K562 (cell line): Measurements from ENCODE around the gene KRT28.

ENCODE experiments used
- BCLAF1 ChIP-seq, 2 experiments: fragments of 450-650 bp in 1 of 2; IDR thresholded peaks; 2 replicates each; pipeline ENCODE4 v1.6.1; 2011 to 2017; ENCODE audit warnings: low read depth in 2 of 2, antibody characterized with exemption in 1 of 2, borderline replicate concordance in 1 of 2, low read length in 1 of 2, mild to moderate bottlenecking in 1 of 2, mixed read lengths in 1 of 2; ENCODE audit not compliant: control insufficient read depth in 1 of 2
- CUX1 ChIP-seq: fragments of 200-800 bp; sonication (Bioruptor generic); IDR thresholded peaks from 2 replicates; pipeline ENCODE4 v1.6.1; 2016; ENCODE audit warnings: missing genetic modification characterization, missing compliant biosample characterization
- MCM2 ChIP-seq: fragments of 450-650 bp; IDR thresholded peaks from 2 replicates; pipeline ENCODE4 v1.6.1; 2017; ENCODE audit warnings: low read depth, mild to moderate bottlenecking
- PHF21A ChIP-seq: fragments of 450-650 bp; IDR thresholded peaks from 2 replicates; pipeline ENCODE4 v1.6.1; 2017; ENCODE audit warnings: low read depth, borderline replicate concordance
- REST ChIP-seq, 2 experiments: fragments of 450-650 bp; formaldehyde crosslinking in 1 of 2; IDR thresholded peaks; 2 replicates each; pipeline versions ENCODE4 v1.4.0 to v1.6.1; 2014 to 2020; ENCODE audit warnings: mild to moderate bottlenecking in 2 of 2, borderline replicate concordance in 1 of 2, low read depth in 1 of 2
- TAF7 ChIP-seq: fragments of 450-650 bp; IDR thresholded peaks from 2 replicates; pipeline ENCODE4 v1.6.1; 2016; ENCODE audit warnings: missing genetic modification characterization, missing compliant biosample characterization
- TOE1 ChIP-seq, 2 experiments: fragments of 450-650 bp in 1 of 2; sonication (generic) in 1 of 2; formaldehyde crosslinking in 1 of 2; IDR thresholded peaks; 2 replicates each; pipeline versions ENCODE4 v1.7.1 to v1.8.0; 2016 to 2022; ENCODE audit warnings: borderline replicate concordance in 2 of 2, mild to moderate bottlenecking in 2 of 2, antibody characterized with exemption in 1 of 2, inconsistent platforms in 1 of 2, low read depth in 1 of 2, missing genetic modification reagents in 1 of 2, moderate library complexity in 1 of 2
- ZNF274 ChIP-seq: IDR thresholded peaks from 2 replicates; pipeline ENCODE4 v1.6.1; 2011; ENCODE audit warnings: low read depth, mild to moderate bottlenecking, low read length, moderate library complexity, borderline replicate concordance

GRCh38 chr17:40775945-40776344 is 23.8 kb downstream of the KRT28 start:
- TF ChIP-seq ZNF274 (no peak), CUX1 (CRISPR knock-in tag) (no peak), BCLAF1 (IDR thresholded peaks at IDR 0.05; ENCODE audit: borderline replicate concordance in 1 of 2, control insufficient read depth in 1 of 2, low read depth in 2 of 2, low read length in 1 of 2) (no peak), TOE1 (IDR thresholded peaks at IDR 0.05; ENCODE audit: borderline replicate concordance) (no peak), TOE1 (CRISPR knock-in tag; IDR thresholded peaks at IDR 0.05; ENCODE audit: borderline replicate concordance, low read depth) (no peak), REST (IDR thresholded peaks at IDR 0.05; ENCODE audit: borderline replicate concordance) (no peak), REST (CRISPR knock-in tag; IDR thresholded peaks at IDR 0.05; ENCODE audit: low read depth) (no peak), PHF21A (no peak), MCM2 (no peak), TAF7 (no peak)
